ENCODE measurements around the gene TNRC6B.
A peak's percentile ranks its signal among the peaks of the same experiment; 100 is the strongest.

The TNRC6B gene

DNA sequence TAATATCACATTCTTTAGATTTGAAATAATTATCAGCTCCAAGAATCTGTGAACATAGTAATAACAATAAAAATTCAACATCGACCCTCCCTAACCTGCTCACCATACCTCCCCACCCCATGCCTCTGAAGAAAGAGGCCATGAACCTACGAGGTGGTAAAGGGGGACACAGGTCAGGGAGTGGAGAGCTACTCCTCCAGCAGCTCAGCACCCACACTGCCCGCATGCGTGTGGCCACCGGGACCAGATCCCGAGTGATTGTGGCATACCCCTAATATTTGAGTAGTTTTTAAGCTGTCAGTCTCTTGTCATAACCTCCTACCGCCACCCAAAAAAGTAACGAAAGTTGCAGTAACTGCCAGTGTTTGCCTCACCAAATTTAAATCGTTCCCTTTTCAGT lies 151.7 kb downstream of the TNRC6B start:
- DNase-seq, result no peak

DNA sequence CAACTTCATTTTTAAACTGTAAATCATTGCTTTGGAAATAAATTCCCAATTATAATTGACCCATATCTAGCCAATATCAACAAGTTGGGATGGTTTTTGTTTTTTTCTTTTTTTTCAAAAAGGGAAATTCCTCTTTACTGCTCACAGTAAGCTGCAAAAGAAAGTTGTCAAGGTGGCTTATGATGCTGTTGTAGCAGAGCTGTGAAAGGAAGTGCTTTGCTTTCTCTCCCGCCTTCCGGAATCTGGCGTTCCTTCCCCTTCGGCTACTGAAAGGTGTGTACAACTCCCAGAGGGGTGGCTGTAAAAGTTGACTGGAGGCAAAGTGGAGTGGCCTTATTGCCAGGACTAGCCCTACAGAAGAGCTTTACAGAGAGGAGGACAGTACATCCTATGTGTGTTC lies 152.4 kb downstream of the TNRC6B start:
- DNase-seq, result no peak

DNA sequence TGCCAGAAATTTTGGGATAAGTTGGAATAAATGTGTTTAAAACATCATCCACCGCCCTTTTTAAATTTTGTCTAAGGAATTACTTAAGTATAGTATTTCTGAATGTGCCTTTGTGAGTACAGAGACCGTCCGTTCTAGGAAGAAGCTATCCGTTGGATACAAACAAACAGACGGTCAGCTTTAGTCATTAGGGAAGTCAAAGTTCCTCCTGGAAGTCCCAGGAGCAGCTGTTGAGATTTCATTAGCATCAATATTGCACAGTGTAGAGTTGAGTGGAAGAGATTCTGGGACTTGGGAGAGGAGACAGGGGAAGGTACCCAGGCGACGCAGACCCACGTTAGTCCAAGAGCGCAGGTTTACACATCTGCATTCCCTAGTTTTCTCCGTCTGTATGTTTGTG lies 152.9 kb downstream of the TNRC6B start:
- no peak for DNase-seq

DNA sequence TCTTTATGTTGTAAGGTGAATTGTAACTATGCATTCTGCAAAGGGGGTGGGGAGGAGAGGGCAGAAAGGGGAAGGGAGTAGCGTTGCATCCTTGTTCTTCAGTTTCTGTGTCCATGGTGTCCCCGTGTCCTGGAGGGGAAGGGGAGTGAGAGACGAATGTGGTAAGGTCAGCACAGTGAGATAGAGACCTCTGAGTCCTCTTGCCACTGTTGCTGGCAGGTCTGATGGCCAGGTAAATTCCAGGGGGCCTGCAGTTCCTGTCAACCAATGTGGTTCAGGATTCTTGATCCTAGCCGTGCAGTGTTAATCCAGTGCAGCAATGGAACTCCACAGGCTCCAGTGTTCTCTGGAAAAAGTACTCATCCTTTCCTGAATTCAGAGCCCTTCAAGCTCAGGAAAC lies 154.0 kb downstream of the TNRC6B start:
- no peak for DNase-seq

DNA sequence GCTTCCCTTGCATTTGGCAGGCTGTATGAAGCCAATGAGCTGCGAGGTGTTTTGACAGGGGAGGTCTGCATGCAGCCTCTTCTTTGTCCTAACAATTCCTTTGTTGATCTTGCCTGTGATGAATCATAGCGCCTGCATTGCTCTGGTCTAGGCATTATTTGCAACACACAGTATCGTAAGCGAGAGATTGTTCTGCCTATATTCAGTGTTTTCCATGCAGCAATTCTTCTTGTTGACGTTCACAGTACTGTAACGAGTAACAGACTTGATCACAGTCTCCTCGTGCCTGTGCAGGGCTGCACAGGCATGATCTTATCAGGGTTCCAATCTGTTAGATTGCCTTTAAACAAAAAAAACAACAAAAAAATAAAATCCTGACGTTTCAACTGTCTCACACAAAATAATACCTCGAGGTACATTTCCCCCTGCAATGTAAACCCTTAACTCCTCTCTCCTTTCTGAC lies 154.6 kb downstream of the TNRC6B start:
- DNase-seq, result peak; percentile 35

DNA sequence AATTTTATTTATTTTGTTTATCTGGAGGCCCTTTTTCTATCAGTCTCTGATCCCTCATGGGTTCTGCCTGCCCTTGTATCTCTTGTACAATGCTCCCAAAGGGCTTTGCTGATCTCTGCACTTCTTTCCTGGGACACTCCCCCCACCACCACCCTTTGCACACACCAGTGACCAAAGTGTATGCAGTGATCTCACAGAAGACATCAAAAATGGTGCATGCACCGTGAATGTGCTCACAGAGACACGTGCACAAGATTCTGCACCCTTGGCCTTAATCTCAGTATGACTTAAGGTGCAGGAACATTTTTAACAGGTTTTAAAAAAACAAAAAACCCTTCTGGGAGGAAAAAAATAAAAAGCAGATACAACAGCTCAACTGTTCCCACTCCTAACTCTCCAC lies 156.3 kb downstream of the TNRC6B start:
- no peak for DNase-seq

DNA sequence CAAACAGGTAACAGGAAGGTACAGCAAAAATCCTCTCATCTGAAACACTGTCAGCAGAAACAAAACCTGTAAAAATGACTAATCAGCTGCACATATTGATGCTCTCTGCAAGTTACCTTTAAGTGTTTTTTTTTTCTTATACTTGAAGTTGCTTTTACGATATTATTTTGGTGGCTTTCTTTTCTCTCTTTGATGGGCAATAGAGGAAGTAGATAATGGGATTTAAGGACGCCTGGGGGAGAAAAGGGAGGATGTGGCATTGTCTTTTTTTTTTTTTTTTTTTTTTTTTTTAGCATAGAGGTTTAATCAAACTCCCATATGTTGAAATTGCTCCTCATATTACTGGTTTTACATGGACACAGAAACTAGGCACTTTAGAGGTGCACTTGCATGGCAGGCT lies 157.2 kb downstream of the TNRC6B start:
- DNase-seq, result no peak

DNA sequence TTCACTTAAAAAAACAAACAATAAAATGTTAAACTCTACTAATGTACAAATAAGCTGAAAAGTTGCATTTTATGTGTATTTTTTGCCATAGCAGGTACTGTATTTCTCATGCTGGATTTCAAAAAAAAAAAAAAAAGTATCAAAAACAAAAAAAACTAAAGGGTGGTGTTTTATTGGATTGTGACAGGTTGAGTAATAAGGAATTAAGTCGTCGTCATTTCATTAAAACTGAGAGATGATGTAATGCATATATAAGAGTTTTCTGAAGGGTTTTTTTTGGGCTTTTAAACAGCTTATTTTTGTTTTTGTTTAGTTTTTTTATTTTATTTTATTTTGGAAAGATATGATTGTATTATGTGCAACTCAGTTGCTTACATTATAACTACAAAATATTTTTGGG lies 157.6 kb downstream of the TNRC6B start:
- DNase-seq, result no peak

DNA sequence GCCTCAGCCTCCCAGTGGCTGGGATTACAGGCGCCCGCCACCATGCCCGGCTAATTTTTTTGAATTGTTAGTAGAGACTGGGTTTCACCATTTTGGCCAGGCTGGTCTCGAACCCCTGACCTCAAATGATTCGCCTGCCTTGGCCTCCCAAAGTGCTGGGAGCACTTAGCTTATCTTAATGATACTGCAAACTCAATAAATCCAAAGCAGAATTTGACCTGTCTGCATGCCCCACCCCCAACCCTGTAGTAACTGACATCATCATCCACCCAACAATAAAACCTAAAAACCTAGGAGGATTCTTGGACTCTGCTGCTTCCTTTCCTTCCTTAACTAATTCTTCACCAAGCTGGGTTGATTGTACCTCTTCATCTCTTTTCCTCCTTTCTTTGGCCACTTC lies 162.3 kb downstream of the TNRC6B start:
- no peak for DNase-seq

DNA sequence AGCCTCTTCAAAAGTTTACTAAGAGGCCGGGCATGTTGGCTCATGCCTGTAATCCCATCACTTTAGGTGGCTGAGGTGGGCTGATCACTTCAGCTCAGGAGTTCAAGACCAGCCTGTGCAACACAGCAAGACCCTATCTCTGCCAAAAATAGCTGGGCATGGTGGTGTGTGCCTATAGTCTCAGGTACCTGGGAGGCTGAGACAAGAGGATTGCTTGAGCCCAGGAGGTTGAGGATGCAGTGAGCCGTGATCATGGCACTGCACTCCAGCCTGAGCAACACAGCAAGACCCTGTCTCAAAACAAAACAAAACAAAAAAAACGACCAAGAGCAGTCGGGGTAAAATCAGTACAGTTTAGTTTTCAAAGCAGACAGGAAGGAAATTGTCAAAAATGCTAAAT lies 163.9 kb downstream of the TNRC6B start:
- DNase-seq, result no peak

DNA sequence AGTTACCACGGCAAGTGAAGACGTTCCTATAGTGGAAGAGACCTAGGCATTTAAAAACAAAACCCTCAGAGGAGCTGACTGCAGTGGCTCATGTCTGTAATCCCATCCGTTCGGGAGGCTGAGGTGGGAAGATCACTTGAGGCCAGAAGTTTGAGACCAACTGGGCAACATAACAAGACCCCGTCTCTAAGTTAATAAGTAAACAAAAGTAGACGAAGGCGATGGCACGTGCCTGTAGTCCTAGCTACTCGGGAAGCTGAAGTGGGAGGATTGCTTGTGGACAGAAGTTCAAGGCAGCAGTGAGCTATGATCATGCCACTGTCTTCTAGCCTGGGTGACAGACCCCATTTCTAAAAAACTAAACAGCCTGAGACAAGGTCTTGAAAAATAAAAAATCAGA lies 164.8 kb downstream of the TNRC6B start:
- DNase-seq, result no peak

DNA sequence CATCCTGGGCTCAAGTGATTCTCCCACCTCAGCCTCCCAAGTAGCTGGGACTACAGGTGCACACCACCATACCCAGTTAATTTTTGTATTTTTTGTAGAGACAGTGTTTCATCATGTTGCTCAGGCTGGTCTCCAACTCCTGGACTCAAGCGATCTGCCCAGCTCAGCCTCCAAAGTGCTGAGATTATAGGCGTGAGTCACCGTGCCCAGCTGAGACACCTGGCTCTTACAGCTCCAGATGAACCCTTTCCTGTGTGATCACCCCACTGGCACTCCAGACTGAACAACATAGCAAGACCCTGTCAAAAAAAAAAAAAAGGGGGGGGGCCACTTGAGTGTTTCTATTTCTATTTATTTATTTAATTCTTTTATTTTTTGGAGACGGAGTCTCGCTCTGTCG lies 167.5 kb downstream of the TNRC6B start:
- DNase-seq, result peak; percentile 25

DNA sequence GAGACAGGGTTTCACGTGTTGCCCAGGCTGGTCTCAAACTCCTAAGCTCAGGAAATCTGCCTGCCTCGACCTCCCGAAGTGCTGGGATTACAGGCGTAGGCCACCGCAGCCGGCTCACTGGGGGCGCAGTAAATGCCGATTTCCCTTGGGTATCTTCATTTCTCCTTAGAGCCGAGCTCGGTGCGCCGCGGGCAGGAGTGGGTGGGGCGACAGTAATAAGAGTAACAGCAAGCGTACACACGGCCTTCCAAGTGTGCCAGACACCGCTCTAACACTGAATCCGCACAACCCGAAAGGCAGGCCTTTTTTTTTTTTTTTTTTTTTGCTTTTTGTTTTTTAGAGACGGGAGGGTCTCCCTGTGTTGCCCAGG lies 168.1 kb downstream of the TNRC6B start:
- peak; percentile 19 for DNase-seq

DNA sequence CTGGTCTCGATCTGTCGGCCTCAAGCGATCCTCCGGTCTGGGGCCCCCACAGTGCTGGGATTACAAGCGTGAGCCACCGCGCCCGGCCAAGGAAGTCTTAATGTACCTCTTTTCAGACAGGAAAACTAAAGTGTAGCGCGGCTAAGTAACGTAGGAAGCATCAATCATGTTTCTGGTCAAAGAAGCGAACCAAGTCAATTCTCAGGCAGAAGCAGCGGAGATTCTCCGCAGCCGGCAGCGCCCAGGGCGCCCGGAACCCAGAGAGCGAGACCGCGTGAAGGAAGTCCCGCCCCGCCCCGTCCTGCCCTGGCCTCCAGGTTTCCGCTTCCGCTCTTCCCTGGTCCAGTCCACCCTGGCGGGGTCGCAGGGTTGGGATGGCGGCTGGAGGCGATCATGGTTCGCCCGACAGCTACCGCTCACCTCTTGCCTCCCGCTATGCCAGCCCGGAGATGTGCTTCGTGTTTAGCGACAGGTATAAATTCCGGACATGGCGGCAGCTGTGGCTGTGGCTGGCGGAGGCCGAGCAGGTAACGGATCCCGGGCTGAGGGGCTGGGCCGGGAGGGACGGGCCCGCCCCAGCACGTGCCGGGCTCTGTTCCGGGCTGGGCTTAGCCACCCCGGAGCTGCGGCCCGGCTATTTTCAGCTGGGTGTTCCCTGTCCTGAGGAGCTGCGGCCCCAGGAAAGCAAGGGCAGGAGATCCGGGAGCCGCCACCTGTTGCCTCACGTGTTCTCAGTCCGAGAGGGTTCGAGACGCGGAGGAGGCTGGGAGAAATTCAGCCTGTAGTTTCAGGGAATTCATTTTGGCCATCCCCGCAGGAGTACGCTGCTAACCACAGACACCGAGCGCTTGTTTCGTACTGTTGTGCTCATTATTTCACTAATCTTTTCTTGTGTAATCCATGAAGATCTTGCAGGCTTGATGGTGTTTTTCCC lies 168.7 kb downstream of the TNRC6B start, which contains the start of gene ADSL:
ADSL (plus strand) TSS at position 316 of the 934 bp plus-strand sequence; CDS start at position 375, 59 bp downstream.
- peak; percentile 81 for DNase-seq

DNA sequence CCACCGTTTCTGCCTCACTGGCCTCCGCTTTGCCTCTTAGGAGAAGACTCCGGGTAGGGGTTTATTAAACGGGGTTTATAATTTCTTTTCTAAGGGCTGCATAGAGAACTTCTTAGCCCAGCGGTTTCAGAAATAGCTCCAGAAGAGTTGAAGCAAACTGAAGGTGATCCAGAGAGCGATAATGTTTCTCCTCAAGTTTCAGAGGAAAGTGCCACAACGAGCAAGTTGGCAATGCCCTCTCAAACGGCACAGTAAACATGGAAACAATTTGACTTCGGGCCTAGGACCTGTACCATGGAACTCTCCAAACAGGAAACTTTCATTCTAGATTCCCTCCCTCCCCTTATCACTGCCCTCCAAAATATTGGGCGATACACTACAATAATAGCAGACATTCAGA lies 169.6 kb downstream of the TNRC6B start:
- DNase-seq, result no peak

DNA sequence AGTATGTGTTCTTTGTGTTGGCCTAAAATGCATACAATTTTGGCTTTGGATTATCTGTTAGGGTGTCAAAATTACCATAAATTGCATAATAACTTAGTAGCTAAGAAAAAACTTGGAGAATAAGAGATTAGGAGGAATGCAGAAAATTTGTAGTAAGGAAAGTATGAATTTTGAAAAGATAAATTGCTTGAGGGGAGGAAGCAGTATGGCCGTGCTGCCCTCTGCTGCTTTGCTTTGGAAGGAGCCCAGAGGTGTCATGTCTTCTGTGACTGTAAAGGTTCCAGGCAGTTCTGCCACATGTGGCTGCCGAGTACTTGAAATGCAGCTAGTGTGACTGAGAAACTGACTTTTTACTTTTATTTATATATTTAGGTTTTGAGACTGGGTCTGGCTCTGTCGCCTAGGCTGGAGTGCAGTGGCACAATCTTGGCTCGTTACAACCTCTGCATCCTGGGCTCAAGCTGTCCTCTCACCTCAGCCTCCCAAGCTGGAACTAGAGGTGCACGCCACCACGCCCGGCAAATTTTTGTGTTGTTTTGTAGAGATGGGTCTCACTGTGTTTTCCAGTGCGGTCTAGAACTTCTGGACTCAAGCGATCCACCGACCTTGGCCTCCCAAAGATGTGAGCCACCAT lies 170.4 kb downstream of the TNRC6B start:
- peak; percentile 54 for DNase-seq

DNA sequence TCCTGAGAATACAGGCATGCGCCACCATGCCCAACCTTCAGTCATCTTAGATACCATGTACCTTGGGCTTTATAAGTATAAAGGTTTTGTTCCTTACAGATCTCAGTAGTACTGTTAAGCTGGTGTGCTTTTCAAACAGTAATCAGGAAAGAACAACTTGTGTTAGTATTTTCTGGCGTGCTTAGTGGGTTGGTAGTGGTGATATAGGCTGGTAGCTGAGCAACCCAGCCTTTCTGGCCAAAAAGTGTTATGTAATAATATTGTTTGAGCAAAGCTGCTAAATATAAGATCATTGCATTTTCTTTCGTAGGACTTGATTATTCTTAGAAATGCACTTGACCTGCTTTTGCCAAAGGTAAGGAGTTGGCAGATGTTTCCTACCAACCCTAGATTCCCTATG lies 175.0 kb downstream of the TNRC6B start:
- DNase-seq, result no peak

DNA sequence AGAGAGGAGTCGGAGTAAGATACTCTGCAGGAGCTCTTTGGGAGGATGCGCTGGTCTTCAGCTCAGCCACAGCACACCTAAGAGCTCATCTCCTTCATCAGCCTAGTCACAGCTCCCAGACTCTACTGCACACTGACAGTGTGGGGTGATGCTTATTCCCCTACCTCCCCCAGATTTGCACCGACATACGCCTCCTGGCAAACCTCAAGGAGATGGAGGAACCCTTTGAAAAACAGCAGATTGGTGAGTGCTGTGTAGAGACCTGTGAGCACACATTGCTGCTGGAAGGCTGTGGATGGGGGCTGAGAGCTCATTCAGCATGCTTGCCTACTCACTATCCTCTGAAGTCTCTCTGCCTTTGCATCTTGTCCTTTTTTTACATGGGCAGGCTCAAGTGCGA lies 183.4 kb downstream of the TNRC6B start:
- no peak for DNase-seq

DNA sequence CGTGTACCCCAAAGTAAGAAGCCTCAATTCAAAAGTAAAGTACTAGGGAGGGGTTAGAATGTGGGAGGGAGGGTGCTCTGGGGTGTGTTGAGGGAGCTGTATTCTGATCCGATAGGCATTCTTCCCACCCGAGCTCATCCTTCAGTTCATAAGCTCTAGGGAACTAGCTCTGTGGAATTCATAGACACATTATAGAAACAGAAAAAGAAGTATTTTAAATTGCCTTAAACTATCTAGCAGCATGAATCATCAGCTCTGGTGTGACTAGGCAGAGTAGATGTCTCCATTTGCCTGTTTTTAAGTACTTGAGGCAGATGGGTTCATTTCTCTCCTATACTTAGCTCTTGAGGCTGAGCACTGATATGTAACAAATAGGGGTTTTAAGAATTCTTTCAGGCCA lies 185.3 kb downstream of the TNRC6B start:
- peak; percentile 78 for DNase-seq

DNA sequence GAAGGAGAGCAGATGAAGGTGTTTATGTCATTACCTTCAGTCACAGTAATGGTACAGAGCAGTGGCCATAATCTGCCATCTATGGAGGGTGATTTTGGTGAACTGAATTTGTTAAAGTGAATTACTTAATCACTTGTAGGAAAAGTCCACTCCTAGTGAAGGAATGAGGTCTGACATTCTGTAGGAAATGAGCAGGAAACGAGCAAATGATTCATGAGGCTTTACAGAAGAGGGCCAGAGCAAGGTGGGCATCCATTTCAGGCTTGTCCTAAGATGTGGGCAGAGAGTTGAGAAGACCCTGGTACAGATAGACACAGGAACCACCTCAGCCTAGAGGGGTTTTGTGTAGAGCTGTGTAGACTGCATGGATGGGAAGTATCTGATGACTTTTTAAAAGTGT lies 186.7 kb downstream of the TNRC6B start:
- no peak for DNase-seq

DNA sequence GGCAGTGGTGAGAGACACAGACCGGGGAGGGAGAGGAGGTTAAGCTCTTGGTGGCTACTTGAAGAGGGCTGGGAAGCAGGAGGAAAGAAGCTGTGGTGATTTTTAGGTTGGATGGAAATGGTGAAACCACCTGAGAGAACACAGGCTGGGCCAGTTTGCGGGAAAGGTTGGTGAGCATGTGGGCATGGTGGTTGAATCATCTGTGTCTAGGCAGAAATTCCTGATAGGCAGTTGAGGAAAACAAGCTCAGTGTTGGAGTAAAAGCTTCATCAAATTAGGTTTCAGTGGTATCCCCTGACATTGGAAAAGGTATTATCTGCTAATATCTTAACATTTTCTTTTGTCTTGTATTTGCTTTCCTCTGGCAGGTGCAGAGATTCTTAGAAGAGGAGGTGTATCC lies 188.3 kb downstream of the TNRC6B start:
- no peak for DNase-seq

DNA sequence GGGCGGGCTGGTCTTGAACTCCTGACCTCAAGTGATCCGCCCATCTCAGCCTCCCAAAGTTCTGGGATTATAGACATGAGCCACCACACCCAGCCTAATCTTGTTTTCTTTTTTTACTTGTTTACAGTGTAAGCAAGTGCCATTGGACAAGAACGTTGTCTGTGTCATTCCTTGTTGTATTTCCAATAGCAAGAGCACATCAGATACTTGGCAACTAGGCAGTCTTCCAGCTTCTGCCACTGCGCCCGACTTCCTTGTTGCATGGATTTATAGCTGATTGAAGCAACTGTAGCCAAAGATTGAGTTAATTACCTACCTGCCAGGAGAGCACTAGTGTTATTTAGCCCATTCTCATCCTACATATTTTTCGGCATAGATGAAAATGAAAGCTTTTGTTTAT lies 189.6 kb downstream of the TNRC6B start:
- no peak for DNase-seq

DNA sequence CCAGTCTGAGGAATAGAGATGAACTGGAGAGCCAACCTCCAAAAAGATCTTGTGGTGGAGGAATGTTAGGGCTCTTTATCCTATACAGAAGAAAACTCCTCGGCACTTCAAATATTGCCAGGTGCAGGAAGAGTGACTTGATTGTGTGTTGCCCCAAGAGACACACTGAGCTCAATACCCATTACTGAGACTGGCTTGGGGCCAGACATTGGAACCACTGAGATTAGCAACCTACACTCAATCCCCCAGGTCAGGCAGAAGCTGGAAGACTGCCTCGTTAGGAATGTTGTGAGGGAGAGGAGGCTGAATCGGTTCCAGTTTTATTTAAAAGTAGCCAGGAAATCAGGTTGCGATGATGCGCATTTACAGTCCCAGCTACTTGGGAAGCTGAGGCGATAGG lies 190.3 kb downstream of the TNRC6B start:
- DNase-seq, result no peak

DNA sequence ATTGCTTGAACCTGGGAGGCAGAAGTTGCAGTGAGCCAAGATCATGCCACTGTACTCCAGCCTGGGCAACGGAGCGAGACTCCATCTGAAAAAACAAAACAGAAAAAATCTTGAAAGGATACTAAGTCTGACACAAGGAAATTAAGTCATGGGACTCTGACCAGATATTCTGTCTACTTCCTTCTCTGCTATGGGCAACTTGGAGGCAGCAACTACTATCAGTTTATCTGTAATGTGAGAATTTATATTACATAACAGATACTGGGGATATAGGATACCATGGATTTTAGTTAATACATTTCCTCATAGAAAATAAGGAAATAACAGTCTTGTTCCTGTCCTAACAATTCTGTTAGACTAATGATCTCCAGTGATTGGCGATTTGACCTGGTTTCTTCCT lies 191.1 kb downstream of the TNRC6B start:
- DNase-seq, result no peak

Data from fibroblast of skin of right quadriceps (primary cell).